GM18502 (cell line): ENCODE data around the gene RPN2.

Experiments
- ATAC-seq: cut with Tn5 transposase; IDR thresholded peaks from one replicate; pipeline ENCODE4 v1.9.1; 2021; ENCODE audit warnings: mild to moderate bottlenecking; ENCODE audit not compliant: unreplicated experiment, poor library complexity

The RPN2 gene

DNA sequence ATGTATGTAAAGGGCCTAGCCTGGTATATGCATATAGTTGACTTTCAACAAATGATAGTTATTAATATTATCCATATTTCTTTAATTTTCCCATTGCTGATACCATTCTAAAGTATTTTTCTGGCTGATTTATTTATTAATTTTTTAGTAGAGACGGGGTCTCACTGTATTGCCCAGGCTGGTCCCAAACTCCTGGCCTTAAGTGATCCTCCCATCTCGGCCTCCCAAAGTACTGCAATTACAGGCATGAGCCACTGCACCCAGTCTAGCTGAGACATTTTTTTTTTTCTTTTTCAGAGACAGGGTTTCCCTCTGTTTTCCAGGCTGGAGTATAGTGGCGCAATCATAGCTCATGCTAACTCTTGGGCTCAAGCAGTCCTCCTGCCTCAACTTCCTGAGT, 30.1 kb downstream of the RPN2 start:
- no peak for ATAC-seq

DNA sequence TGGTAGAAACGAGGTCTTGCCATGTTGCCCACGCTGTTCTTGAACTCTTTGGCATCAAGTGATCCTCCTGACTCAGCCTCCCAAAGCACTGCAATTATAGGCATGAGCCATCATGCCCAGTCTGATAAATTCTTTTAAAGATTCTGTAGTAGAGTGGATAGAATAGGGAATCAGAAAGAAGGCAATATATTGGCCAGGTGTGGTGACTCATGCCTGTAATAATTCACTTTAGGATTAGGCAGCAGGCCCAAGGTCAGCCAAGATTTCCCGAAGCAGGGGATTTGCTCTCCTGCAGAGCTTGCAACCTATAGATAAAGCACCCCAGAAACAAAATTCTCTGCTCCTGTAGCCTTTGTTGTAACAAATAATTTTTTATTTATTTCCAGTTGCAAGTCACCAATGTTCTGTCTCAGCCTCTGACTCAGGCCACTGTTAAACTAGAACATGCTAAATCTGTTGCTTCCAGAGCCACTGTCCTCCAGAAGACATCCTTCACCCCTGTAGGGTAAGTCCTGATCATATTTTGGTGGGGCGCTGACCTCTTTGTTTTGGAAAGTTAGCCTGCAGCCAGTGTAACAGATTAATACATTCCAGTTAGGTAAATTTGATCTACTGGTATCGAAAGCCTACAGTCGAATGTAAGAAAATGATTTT, 30.7 kb downstream of the RPN2 start:
- no peak for ATAC-seq

DNA sequence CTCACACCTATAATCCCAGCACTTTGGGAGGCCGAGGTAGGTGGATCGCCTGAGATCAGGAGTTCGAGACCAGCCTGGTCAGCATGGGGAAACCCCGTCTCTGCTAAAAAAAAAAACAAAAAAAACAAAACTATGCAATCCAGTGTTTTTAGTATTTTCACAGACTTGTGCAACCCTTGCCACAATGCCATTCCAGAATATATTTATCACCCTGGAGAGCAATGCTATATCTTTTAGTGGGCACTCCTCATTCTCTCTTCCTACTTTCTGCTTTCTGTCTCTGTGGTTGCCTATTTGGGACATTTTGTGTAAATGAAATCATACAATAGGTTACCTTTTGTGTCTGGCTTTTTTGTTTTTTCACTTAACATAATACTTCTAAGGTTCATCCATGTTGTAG, 39.3 kb downstream of the RPN2 start:
- no peak for ATAC-seq

DNA sequence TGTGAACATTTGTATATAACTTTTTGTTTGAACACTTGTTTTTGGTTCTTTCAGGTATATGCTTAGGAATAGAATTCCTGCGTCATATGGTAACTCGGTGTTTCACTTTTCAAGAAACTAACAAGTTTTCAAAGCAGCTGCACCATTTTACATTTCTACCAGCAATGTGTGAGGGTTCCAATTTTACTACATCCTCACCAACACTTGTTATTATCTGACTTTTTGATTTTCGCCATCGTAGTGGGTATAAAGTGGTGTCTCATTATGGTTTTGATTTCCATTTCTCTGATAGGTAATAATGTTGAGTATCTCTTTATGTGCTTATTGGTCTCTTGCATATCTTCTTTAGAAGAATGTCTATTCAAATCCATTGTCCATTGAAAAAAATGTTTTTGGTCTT, 39.8 kb downstream of the RPN2 start:
- ATAC-seq: no peak

DNA sequence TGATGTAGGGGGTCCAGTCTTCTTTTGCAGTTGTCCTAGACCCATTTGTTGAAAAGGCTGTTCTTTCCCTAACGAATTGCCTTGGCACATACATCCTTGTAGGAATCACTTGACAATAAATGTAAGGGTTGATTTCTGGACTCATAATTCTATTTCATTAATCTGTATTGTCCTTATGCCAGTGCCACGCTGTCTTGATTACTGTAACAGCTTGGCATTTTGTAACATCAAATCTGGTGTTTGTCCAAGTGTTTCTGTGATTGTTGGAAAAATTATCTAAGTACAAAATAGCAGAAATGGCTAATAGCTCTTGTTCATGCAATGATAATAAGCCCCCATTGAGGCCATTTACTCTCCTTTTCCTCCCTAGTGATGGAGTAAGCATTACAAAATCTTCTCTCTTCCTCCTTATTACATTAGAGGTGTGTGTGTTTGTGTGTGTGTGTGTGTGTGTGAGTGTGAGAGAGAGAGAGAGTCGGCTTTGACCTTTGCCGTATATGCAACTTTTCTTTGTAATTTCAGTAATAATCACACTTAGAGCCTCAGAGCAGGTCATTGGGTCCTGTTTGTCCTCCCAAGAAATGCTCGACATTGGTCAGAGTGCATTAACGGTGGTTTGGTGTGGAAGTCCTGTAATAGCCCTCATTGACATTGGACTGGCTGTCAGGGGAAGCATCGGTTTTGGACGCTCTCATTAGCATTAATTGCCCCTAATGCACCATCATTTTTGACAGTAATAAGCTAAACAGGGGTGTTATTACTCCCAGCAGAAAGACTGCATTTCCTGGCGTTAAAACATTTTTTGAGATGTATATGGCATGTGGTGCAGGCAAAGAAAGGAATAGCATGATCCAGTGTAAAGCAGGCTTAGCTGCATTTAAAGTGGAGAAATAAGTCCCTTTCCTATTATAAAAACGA, 40.9 kb downstream of the RPN2 start:
- no peak for ATAC-seq

DNA sequence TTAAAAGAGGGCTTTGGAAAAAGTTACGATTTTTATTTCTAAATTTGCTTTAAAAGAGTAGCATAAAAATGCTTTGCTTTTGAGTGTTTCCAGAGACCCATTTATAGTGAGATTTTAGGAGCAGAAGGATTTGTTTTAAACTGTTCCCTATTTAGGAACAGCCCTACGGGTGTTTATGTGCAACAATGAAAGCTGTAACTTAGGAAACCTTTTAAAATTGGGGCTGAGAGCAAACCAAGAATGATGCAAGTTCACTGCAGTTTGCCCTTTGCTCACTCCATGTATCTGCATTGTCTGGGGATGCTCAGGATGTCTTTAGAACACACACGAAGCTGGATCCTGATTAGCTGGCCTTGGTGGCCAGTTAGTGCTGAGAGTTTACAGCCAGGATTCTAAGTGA, 41.6 kb downstream of the RPN2 start:
- ATAC-seq: no peak

DNA sequence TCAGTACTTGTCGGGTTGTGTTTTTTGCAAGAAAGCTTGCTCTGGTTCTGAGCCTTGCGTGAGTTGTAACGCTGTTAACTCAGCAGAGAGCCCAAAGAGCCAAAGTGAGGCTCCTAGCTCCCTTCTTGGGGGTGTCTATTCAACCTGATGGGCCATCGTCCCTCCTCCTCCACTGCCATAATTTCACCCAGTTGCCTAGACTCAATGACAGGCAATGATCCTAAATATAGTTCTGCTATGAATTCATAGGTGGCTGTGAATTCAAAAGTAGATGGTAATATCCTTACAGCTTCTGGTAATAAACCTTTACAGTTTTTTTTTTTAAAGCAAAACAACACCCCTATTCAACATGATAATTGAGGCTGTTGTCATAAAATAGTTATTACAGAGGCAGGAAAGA, 43.0 kb downstream of the RPN2 start:
- ATAC-seq: no peak

DNA sequence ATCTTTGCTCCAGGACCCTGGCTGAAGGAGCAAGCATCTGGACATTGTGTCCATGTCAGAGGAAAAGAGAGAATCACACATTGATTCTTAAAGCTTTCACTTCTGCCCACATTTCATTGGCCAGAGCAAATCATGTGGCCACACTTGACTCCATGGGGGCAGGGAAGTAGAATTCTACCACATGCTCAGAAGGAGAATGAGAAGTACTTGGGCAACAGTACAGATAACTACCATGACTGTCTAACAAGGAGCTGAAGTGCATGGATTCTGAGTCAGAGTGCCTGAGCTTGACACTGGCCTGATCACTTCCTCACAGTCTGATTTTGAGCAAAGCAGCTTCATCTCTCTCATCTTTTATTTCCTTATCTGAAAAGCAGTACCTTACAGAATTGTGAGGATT, 43.9 kb downstream of the RPN2 start:
- no peak for ATAC-seq

DNA sequence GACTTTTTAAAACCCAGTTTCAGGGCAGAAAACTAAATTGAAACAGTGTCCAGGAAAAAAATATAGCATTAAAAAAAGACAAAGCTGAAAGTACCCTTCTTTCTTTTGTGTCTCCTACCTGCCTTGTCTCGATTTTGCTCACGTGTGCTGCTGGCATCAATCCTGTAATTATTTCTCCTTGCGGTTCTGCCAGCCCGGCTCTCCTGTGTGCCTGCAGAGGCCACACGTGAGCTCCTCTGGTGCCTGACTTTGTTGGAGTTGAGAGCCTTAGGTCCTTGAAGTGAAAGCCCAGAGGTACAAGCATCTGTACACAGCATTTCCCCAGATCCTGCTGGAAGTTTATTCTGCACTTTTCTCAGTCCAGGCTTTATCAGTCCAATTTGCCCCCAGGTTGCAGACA, 46.0 kb downstream of the RPN2 start:
- ATAC-seq: no peak

DNA sequence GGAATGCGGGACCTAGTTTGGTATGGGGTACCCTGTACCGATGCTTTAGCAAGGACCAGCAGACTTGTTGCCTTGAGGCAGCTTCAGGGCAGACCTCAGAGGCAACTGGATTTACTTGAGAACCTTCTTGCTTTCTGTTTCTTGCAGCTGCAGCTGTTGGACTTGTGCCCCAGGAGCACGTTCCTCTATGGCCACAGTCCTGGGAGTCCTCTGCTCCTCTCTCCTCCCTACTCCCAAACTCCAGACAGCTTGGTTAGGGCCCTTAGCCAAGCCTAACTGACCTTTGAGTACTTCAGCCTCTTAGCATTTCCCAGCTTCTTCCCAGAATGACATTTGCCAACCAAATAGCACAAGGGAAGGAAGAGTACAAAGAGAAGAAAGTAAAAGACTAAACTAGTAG, 47.8 kb downstream of the RPN2 start:
- ATAC-seq: no peak

DNA sequence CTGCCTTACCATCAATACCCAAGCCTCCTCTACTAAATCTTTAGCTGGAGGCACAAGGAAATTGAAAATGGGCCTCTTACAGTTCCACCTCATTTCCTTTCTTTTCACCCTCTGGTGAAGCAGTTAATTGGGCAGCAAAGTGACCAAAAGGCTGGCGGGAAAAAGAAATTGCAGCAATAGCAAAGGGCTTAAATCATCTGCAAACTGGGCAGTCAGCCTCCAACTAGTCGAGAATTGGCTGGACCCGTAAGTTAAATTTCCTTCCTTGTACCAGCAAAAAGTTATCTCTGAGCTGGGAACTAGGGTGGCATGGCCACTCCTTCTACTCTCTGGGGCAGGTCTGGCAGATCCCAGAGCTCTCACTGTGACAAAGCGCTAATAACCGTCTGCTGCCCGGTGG, 49.0 kb downstream of the RPN2 start:
- no peak for ATAC-seq

DNA sequence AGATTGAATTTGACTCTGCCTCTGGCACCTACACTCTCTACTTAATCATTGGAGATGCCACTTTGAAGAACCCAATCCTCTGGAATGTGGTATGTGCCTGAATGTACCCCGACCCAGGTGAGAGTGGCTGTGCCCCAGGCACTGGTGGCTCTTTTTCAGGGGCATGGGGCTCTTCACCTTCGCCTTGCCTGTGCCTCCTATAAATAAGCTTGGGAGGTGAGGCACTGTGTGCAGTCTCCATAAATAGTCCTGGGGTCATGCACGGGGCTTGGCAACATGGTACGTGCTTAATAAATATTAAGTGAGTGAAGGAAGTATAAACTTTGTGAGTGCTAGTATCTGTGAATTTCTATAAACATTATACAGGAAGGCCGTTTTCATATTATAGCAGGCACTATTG, 49.5 kb downstream of the RPN2 start:
- ATAC-seq: no peak

DNA sequence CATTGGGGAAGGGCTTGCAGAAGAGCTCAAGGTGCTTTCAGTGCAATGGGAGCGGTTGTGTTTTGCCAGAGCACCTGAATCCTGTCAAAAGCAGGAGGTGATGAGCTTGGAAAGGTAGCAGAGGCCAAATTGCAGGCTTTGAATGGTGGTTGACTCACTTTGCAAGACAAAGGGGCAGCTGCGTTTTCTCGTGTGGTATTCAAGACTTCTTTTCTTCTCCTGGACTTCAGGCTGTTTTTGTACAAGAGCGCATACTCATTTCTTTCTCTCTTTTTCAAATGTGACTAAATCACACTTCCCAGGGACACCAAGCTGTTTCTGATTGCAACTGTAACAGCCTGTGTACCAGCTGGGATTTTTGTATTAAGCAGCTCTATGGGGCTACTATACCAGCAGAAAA, 50.2 kb downstream of the RPN2 start:
- ATAC-seq: no peak

DNA sequence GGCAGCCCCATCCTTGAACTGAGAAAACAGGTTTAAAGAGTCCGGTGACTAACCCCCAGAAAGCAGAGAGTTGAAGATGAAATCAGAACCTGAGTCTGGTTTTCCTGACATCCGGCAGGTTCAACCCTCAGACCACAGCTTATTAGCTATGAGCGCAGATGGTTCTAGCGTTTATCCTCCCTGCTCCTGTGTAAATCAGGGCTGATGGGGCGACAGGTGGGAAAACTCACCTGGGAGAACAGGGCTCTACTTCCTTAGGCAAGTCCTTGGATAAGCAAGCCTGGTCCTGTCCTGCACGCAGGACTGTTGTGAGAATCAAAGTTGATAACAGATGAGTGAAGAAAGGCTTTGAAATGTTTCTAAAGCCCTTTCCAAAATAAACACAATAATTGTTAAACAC, 51.1 kb downstream of the RPN2 start:
- ATAC-seq: no peak

DNA sequence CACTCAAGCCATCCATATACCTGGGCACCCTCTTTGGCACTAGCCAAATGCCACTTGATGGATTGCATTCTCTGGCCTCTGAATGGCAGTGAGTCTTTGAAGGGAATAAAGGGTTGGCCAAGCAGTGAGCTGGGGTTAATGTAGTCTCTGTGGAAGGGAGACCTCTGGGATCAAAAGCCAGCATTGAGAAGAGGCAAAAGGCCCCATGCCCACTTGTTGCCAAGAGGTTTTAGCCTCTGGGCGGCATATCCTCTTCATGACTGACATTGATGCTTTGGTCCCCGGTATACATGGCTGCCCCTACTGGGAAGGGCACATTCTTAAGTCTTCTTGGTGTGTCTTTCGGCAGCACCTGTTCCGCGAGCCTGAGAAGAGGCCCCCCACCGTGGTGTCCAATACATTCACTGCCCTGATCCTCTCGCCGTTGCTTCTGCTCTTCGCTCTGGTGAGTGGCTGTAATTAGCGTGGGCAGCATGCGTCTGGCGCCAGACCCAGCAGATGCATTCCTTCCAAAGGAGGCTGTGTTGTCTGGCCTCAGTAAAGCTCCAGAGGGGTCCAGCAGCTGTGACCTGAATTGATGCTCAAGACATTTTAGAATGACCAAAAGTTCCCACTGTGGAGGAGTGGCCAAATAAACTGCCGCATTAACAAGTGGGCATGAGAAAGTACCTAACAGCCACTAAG, 53.0 kb downstream of the RPN2 start:
- no peak for ATAC-seq

DNA sequence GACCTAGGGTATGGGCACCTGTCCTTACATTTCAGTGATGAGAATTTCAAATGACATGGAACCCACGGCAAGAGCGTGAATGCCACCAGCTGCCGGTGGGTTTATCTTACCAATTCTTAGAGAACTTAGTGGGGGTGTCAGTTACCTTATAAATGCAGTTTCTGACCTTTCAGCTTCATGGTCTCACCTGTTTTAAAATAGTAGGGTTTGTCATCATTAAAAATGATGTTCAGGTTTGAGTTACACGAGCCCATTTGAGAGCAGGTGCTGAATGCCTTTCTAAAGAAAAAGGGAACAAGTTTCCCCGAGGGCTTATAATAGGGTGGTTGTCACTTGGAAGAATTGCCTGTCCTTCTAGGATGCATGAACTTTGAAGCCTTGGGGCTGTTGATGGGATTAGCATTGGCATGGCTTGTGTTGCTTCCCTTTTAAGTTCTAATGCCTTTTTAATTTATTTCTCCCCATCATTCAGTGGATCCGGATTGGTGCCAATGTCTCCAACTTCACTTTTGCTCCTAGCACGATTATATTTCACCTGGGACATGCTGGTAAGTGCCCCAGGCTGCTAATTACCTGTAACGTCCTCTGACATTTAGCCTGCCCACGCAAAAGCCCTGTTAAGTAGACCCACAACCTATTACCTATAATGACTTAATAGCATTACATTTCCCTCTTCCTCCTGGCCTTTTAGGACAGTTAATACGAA, 54.6 kb downstream of the RPN2 start:
- no peak for ATAC-seq

DNA sequence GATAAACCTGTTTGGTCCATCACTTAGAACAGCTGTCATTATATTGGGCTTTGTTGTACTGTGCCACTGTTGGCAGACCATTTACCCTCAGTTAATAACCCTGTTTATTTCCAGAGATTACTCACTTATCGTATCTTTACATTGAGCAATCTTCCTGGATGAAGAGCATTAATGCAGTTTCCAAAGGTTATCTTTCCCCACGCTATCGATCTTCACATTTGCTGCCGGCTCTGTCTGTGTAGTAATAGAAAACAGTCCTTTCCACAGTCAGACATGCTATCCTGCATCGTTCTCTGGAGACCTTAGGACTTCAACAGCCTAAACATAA, 55.1 kb downstream of the RPN2 start:
- ATAC-seq: no peak

DNA sequence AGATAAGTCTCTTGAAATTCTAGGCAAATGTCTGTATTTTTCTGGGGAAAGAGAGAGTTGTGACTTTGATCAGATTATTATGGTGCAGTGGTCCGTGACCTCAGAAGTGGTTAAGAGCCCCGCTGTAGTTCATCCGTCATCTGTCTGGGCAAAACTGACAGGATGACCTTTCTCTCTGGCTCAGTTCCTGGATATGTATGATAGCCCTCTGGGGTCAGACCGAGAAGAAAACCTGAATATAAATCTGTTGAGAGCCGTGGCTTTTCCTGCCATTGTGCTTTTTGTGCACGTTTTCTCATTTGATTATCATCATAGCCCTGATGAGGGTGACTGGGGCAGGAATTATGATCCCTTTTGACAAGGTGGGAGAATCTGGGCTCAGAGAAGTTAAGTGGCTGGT, 55.9 kb downstream of the RPN2 start:
- no peak for ATAC-seq

DNA sequence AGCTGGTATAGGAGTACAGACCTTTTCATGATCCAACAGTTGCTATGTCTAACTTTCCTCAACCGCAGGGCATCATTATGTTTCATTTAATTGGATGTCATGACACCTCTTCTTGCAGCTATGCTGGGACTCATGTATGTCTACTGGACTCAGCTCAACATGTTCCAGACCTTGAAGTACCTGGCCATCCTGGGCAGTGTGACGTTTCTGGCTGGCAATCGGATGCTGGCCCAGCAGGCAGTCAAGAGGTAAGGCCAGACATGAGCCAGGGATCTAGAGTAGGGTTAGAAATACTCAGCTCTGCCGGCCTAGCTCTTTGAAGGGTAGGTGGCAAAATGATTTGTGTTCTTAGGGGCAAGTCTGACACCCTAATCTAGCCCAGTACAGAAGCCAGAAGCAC, 57.3 kb downstream of the RPN2 start:
- ATAC-seq: no peak

DNA sequence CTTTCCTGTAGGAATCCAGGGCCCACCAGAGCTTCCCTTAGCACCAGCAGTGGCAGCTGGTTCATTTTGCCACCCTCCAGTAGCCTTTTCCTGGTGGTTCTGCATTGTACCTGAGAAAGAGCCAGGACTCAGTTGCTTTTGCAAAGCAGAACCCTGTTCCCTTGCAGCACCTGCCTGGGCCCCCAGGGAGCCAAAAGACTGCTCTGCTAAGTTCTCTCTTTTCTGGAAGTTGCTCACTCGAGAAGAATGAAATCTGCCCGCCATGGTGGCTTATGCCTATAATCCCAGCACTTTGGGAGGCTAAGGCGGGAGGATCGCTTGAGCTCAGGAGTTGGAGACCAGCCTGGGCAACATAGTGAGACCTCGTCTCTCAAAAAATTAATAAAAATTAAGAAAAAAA, 58.5 kb downstream of the RPN2 start:
- ATAC-seq: no peak

DNA sequence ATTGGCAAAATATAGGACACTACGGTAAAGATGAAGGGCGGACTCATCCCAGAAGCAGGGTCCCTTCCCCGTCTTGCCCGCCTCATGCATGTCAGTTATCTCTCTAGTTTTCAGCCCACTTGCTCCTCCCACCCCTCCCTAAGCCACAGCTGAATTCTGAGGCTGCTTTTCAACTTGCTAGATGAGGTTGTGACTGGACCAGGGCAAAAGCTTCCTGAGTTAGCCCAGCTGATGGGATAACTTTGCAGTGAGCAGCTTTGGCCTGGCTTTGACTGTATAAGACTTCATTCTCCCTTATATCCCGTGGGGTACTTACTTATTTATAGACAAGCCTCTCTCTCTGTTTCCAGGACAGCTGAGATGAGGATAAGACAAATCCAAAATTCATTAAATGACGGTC, 59.3 kb downstream of the RPN2 start:
- ATAC-seq: no peak
